SK-N-SH (cell line): ENCODE data around the gene MAG. TPM values are rescaled to one million over a fixed set of nuclear protein-coding genes. Genes with fewer than 3 reads are reported as not detected.

Experiments used
- CTCF ChIA-PET: fragments of 300-600, 350-600 bp; formaldehyde crosslinking; extraction: SDS; loops from one replicate; lab custom pipeline; 2021; lab: Yijun Ruan, JAX
- POLR2A ChIA-PET: fragments of 350-600 bp; sonication (Branson Sonifier 250); formaldehyde crosslinking; extraction: SDS; loops from one replicate; lab custom pipeline; 2020; ENCODE audit warnings: antibody characterized with exemption, inconsistent platforms; lab: Yijun Ruan, JAX
- DNase-seq: peaks from one replicate; pipeline ENCODE4 v3.0.0; 2012
- H2AFZ ChIP-seq: fragments of 200-600 bp; sonication (generic); 2 replicates; pipeline ENCODE4 v1.8.1; 2016; ENCODE audit warnings: antibody characterized with exemption, mild to moderate bottlenecking, low read depth
- H3F3A ChIP-seq: fragments of 200-600 bp; sonication (generic); replicated peaks from 2 replicates; pipeline ENCODE3; 2016; ENCODE audit warnings: antibody characterized with exemption, mild to moderate bottlenecking; ENCODE audit not compliant: insufficient read depth
- H3K27ac ChIP-seq, 2 experiments: fragments of 200-500 bp in 1 of 2; fragments of 200-600 bp in 1 of 2; sonication (Bioruptor generic) in 1 of 2; sonication (generic), shearing (Covaris generic) in 1 of 2; 2 replicates each; pipeline versions ENCODE4 v1.5.1 to v1.6.1; 2014 to 2016; ENCODE audit warnings: low read depth in 2 of 2, inconsistent platforms in 1 of 2, low read length in 1 of 2, mild to moderate bottlenecking in 1 of 2, mixed read lengths in 1 of 2
- H3K27me3 ChIP-seq: fragments of 200-600 bp; sonication (generic), shearing (Covaris generic); 2 replicates; pipeline ENCODE4 v1.6.1; 2016; ENCODE audit warnings: mixed run types; ENCODE audit not compliant: insufficient read depth
- H3K36me3 ChIP-seq, 2 experiments: fragments of 200-500 bp in 1 of 2; fragments of 200-600 bp in 1 of 2; sonication (Bioruptor generic) in 1 of 2; sonication (generic) in 1 of 2; replicated peaks in 1 of 2; 2 replicates each; pipeline versions ENCODE3 to v1.5.1; 2014 to 2016; ENCODE audit warnings: low read length in 1 of 2, mild to moderate bottlenecking in 1 of 2; ENCODE audit not compliant: insufficient read depth in 2 of 2, control insufficient read depth in 1 of 2
- H3K4me1 ChIP-seq, 2 experiments: fragments of 200-500 bp in 1 of 2; fragments of 200-600 bp in 1 of 2; sonication (Bioruptor generic) in 1 of 2; sonication (generic), shearing (Covaris generic) in 1 of 2; 2 replicates each; pipeline versions ENCODE4 v1.5.1 to v1.6.1; 2014 to 2016; ENCODE audit warnings: low read depth in 1 of 2, low read length in 1 of 2, mixed run types in 1 of 2; ENCODE audit not compliant: insufficient read depth in 2 of 2, control insufficient read depth in 1 of 2
- H3K4me2 ChIP-seq: fragments of 200-600 bp; sonication (generic), shearing (Covaris generic); 2 replicates; pipeline ENCODE4 v1.6.1; 2017; ENCODE audit warnings: mixed run types
- H3K4me3 ChIP-seq, 2 experiments: fragments of 200-500 bp in 1 of 2; fragments of 200-600 bp in 1 of 2; sonication (Bioruptor generic) in 1 of 2; sonication (generic), shearing (Covaris generic) in 1 of 2; 2 replicates each; pipeline versions ENCODE4 v1.5.1 to v1.8.1; 2014 to 2016; ENCODE audit warnings: low read depth in 2 of 2, inconsistent platforms in 1 of 2, low read length in 1 of 2, mild to moderate bottlenecking in 1 of 2, mixed read lengths in 1 of 2, moderate library complexity in 1 of 2
- H3K79me2 ChIP-seq: fragments of 200-600 bp; sonication (generic); 2 replicates; pipeline ENCODE4 v1.8.1; 2017; ENCODE audit warnings: mild to moderate bottlenecking; ENCODE audit not compliant: insufficient read depth
- H3K9ac ChIP-seq: fragments of 200-600 bp; sonication (generic); 2 replicates; pipeline ENCODE4 v1.6.1; 2017; ENCODE audit warnings: mixed run types
- H3K9me2 ChIP-seq: fragments of 200-600 bp; sonication (generic); 2 replicates; pipeline ENCODE4 v1.6.1; 2017; ENCODE audit warnings: mixed run types
- H3K9me3 ChIP-seq: fragments of 200-600 bp; sonication (generic); 2 replicates; pipeline ENCODE4 v1.6.1; 2017; ENCODE audit warnings: mixed run types, mild to moderate bottlenecking, moderate library complexity
- H4K20me1 ChIP-seq: fragments of 200-600 bp; sonication (generic); 2 replicates; pipeline ENCODE4 v1.6.1; 2017; ENCODE audit warnings: mild to moderate bottlenecking, mixed run types; ENCODE audit not compliant: insufficient read depth
- CTCF ChIP-seq: fragments of 200-600 bp; sonication (generic); IDR thresholded peaks from 2 replicates; pipeline ENCODE4 v1.6.1; 2017; ENCODE audit warnings: antibody characterized with exemption, mild to moderate bottlenecking, moderate library complexity
- EP300 ChIP-seq, 2 experiments: IDR thresholded peaks; 2 replicates each; pipeline versions ENCODE4 v1.4.0 to v1.6.1; 2012; ENCODE audit warnings: borderline replicate concordance in 1 of 2, low read depth in 1 of 2, low read length in 1 of 2
- FOSL2 ChIP-seq: IDR thresholded peaks from 2 replicates; pipeline ENCODE4 v1.4.0; 2012; ENCODE audit warnings: low read depth, mild to moderate bottlenecking, moderate library complexity, borderline replicate concordance
- NFIC ChIP-seq: IDR thresholded peaks from 2 replicates; pipeline ENCODE4 v1.4.0; 2012; ENCODE audit warnings: borderline replicate concordance
- RAD21 ChIP-seq: IDR thresholded peaks from 2 replicates; pipeline ENCODE4 v1.6.1; 2012; ENCODE audit warnings: mild to moderate bottlenecking, low read length
- REST ChIP-seq: IDR thresholded peaks from 2 replicates; pipeline ENCODE4 v1.6.1; 2012; ENCODE audit warnings: mild to moderate bottlenecking, low read depth, low read length, moderate library complexity
- SIN3A ChIP-seq: IDR thresholded peaks from 2 replicates; pipeline ENCODE4 v1.6.1; 2012; ENCODE audit warnings: low read depth, mild to moderate bottlenecking, low read length, moderate library complexity, borderline replicate concordance
- TCF12 ChIP-seq: IDR thresholded peaks from 2 replicates; pipeline ENCODE4 v1.4.0; 2012
- YY1 ChIP-seq: IDR thresholded peaks from 2 replicates; pipeline ENCODE4 v1.4.0; 2012; ENCODE audit warnings: low read depth, mild to moderate bottlenecking
- WGBS: methylation state at CpG from one replicate; pipeline ENCODE4 v1.1.6; 2017; ENCODE audit warnings: low lambda C conversion rate; 5-methylcytosine and 5-hydroxymethylcytosine counted together
- polyA plus RNA-seq, 3 experiments: library from polyadenylated mRNA; depleted of rRNA; stranded (reverse); fragments of >200 nt; gene quantifications; 2 replicates each; pipeline ENCODE4 v1.2.3, GENCODE V29; 2012
- TF ChIP-seq, protein P1 (sequence below): IDR thresholded peaks from 2 replicates; pipeline ENCODE4; 2012
- TF ChIP-seq, protein P2 (sequence below): IDR thresholded peaks from 2 replicates; pipeline ENCODE4 v1.4.0; 2012; ENCODE audit warnings: low read depth, borderline replicate concordance

Gene MAG
- polyA plus RNA-seq, 1 of the 3 experiments (the other 2 are of a cell fraction), result not detected

DNA sequence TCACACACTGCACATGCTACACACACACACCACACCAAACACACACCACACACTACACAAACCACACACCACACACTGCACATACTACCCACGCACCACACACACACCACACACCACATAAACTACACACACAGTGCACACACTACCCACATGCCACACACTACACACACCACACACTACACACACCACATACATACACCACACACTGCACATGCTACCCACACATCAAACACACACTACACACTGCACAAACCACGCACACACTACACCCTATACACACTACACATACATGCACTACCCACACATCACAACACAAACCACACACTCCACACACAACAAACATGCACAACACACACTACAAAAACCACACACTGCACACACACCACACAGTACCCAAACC, 6.0 kb downstream of the MAG start:
- CTCF ChIA-PET, result no interaction called here
- no peak overlapping the region for H3K4me2 ChIP-seq
- no peaks in the 10 kb centered on the region for H3K79me2 ChIP-seq
- POLR2A ChIA-PET, result no interaction called here
- H3K36me3 ChIP-seq, result no peaks in the 10 kb centered on the region
- no peak overlapping the region for H3K4me3 ChIP-seq
- no peaks in the 10 kb centered on the region for H4K20me1 ChIP-seq
- H3K9me2 ChIP-seq, result no peaks in the 10 kb centered on the region
- H3K4me1 ChIP-seq, result no peaks in the 10 kb centered on the region
- 78% methylated on average over 2 of the region's 2 CpGs for WGBS
- TF ChIP-seq TCF12 (no peak), YY1 (no peak), EP300 (IDR thresholded peaks at IDR 0.05; ENCODE audit: borderline replicate concordance in 1 of 2, low read depth in 1 of 2, low read length in 1 of 2) (no peak), SIN3A (no peak), CTCF (no peak), RAD21 (no peak), FOSL2 (no peak), NFIC (no peak)
- TF ChIP-seq, protein P1, sequence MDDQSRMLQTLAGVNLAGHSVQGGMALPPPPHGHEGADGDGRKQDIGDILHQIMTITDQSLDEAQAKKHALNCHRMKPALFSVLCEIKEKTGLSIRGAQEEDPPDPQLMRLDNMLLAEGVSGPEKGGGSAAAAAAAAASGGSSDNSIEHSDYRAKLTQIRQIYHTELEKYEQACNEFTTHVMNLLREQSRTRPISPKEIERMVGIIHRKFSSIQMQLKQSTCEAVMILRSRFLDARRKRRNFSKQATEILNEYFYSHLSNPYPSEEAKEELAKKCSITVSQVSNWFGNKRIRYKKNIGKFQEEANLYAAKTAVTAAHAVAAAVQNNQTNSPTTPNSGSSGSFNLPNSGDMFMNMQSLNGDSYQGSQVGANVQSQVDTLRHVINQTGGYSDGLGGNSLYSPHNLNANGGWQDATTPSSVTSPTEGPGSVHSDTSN, result no peak
- H3K9ac ChIP-seq, result no peak overlapping the region
- no peaks in the 10 kb centered on the region for H3K9me3 ChIP-seq
- peaks cover 60% of the 10 kb centered on the region for H3K27me3 ChIP-seq
- no peaks in the 10 kb centered on the region for H3F3A ChIP-seq
- DNase-seq, result no peak
- no peak overlapping the region for H2AFZ ChIP-seq
- no peak overlapping the region for H3K27ac ChIP-seq

DNA sequence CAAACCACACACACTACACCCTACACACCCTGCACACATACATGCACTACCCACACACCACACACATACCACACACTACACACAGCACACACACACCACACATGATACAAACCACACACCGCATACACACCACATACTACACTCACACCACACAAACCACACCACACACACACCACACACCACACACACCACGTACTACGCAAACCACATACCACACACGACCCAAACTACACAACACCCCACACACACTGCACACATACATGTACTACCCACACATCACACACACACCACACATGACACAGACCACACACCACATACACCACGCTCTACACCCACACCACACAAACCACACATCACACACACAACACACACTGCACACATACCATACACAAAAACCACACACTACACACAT, 6.6 kb downstream of the MAG start:
- WGBS, result 90% methylated on average over 5 of the region's 5 CpGs
- Histone ChIP-seq H4K20me1 (no peaks in the 10 kb centered on the region), H3K4me1 (no peaks in the 10 kb centered on the region), H3K9ac (no peak overlapping the region), H3K79me2 (no peaks in the 10 kb centered on the region), H3K9me3 (no peaks in the 10 kb centered on the region), H3K4me2 (no peak overlapping the region), H3K4me3 (no peak overlapping the region), H3K9me2 (no peaks in the 10 kb centered on the region), H3K27ac (no peak overlapping the region), H3K36me3 (no peaks in the 10 kb centered on the region), H2AFZ (no peak overlapping the region), H3F3A (no peaks in the 10 kb centered on the region), H3K27me3 (peaks cover 60% of the 10 kb centered on the region)
- no peak for DNase-seq
- TF ChIP-seq REST (no peak), YY1 (no peak), EP300 (IDR thresholded peaks at IDR 0.05; ENCODE audit: borderline replicate concordance in 1 of 2, low read depth in 1 of 2, low read length in 1 of 2) (no peak)
- TF ChIP-seq, protein P2, sequence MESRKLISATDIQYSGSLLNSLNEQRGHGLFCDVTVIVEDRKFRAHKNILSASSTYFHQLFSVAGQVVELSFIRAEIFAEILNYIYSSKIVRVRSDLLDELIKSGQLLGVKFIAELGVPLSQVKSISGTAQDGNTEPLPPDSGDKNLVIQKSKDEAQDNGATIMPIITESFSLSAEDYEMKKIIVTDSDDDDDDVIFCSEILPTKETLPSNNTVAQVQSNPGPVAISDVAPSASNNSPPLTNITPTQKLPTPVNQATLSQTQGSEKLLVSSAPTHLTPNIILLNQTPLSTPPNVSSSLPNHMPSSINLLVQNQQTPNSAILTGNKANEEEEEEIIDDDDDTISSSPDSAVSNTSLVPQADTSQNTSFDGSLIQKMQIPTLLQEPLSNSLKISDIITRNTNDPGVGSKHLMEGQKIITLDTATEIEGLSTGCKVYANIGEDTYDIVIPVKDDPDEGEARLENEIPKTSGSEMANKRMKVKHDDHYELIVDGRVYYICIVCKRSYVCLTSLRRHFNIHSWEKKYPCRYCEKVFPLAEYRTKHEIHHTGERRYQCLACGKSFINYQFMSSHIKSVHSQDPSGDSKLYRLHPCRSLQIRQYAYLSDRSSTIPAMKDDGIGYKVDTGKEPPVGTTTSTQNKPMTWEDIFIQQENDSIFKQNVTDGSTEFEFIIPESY, result no peak
- CTCF ChIA-PET, result no interaction called here
- POLR2A ChIA-PET, result no interaction called here
